Esophagus mucosa (tissue), 1 donor: ENCODE measurements around the gene KCTD1. TPM values are rescaled to one million over a fixed set of nuclear protein-coding genes. Genes with fewer than 3 reads are reported as not detected.

Source experiments
- ATAC-seq: fragments of 200-7000 bp; cut with Tn5 transposase; one replicate; pipeline ENCODE4 v1.9.1; 2020
- total RNA-seq: library from RNA; stranded (reverse); gene quantifications from one replicate; pipeline ENCODE4 v1.2.4, GENCODE V29; 2023
- donor health status: DM: yes; HTN: yes; CAD: no.

Gene KCTD1
- total RNA-seq, 1 donor from 2014 or later, result 70.0 TPM

GRCh38 chr18:26424428-26425147 is 123.8 kb downstream of the KCTD1 start:
- ATAC-seq, result peak; percentile 33

- ATAC-seq, result peak; percentile 17
Measured at GRCh38 chr18:26422472-26423162, 125.7 kb downstream of the KCTD1 start.

- ATAC-seq, result peak; percentile 18
Measured at GRCh38 chr18:26421931-26422330, 126.4 kb downstream of the KCTD1 start.

GRCh38 chr18:26421503-26421902 is 126.8 kb downstream of the KCTD1 start:
- ATAC-seq, result no peak

GRCh38 chr18:26419746-26420145 is 128.6 kb downstream of the KCTD1 start:
- ATAC-seq, result no peak

GRCh38 chr18:26418225-26418624 is 130.1 kb downstream of the KCTD1 start:
- no peak for ATAC-seq

- no peak for ATAC-seq
Measured at GRCh38 chr18:26417190-26417589, 131.2 kb downstream of the KCTD1 start.

GRCh38 chr18:26416652-26417150 is 131.7 kb downstream of the KCTD1 start:
- no peak for ATAC-seq

GRCh38 chr18:26415631-26416030 is 132.7 kb downstream of the KCTD1 start:
- ATAC-seq, result no peak

GRCh38 chr18:26414901-26415440 is 133.4 kb downstream of the KCTD1 start:
- no peak for ATAC-seq

GRCh38 chr18:26409091-26409490 is 139.3 kb downstream of the KCTD1 start:
- no peak for ATAC-seq

GRCh38 chr18:26407736-26408601 is 140.4 kb downstream of the KCTD1 start:
- ATAC-seq, result peak; percentile 91

GRCh38 chr18:26406854-26407517 is 141.4 kb downstream of the KCTD1 start:
- no peak for ATAC-seq

- no peak for ATAC-seq
Measured at GRCh38 chr18:26406324-26406723, 142.0 kb downstream of the KCTD1 start.

GRCh38 chr18:26405190-26405801 is 143.1 kb downstream of the KCTD1 start:
- ATAC-seq, result no peak
